ENCODE measurements around the gene ERC2. TPM values are rescaled to one million over a fixed set of nuclear protein-coding genes. Genes with fewer than 3 reads are reported as not detected.

Gene ERC2
- total and polyA plus RNA-seq, 7 donors, result 0.52 to 5.7 (median 1.2) TPM; not detected in 2

DNA sequence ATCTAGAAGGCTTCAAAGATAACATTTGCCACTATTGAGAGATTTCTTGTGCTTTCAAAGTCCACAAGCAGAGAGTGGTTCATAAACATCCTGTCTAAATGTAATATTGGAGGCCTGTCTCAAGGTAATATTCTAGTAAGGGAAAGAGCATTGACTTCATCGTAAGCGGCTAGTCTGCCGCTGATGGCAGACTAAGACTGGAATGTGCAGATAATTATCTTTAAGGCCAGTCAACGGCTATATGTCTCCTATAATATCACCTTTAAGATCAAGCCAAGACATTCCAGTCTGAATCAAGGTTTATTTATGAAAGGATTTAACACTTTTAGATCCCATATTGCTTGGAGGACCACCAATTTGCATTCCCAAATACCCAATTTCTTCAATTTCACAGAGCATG lies 557.0 kb downstream of the ERC2 start:
- intact Hi-C loops (cut with DNase I), result no loop called here
- no peak overlapping the region for H3K4me3 ChIP-seq
- H3K9me3 ChIP-seq, result no peaks in the 10 kb centered on the region
- 84 to 91% methylated on average over 4 of the region's 4 CpGs for WGBS, 2 donors
- H3K27me3 ChIP-seq, result no peaks in the 10 kb centered on the region
- no peak for DNase-seq
- no peaks in the 10 kb centered on the region for H3K4me1 ChIP-seq
- H3K36me3 ChIP-seq, result no peaks in the 10 kb centered on the region
- no peak overlapping the region for H3K27ac ChIP-seq
- TF ChIP-seq, protein P1, sequence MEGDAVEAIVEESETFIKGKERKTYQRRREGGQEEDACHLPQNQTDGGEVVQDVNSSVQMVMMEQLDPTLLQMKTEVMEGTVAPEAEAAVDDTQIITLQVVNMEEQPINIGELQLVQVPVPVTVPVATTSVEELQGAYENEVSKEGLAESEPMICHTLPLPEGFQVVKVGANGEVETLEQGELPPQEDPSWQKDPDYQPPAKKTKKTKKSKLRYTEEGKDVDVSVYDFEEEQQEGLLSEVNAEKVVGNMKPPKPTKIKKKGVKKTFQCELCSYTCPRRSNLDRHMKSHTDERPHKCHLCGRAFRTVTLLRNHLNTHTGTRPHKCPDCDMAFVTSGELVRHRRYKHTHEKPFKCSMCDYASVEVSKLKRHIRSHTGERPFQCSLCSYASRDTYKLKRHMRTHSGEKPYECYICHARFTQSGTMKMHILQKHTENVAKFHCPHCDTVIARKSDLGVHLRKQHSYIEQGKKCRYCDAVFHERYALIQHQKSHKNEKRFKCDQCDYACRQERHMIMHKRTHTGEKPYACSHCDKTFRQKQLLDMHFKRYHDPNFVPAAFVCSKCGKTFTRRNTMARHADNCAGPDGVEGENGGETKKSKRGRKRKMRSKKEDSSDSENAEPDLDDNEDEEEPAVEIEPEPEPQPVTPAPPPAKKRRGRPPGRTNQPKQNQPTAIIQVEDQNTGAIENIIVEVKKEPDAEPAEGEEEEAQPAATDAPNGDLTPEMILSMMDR (IDR thresholded peaks at IDR 0.05), result no peak
- no peak for TF ChIP-seq POLR2A (IDR thresholded peaks at IDR 0.05)
- TF ChIP-seq POLR2AphosphoS5 (IDR thresholded peaks at IDR 0.05), result no peak
- TF ChIP-seq EP300 (IDR thresholded peaks at IDR 0.05), result no peak

DNA sequence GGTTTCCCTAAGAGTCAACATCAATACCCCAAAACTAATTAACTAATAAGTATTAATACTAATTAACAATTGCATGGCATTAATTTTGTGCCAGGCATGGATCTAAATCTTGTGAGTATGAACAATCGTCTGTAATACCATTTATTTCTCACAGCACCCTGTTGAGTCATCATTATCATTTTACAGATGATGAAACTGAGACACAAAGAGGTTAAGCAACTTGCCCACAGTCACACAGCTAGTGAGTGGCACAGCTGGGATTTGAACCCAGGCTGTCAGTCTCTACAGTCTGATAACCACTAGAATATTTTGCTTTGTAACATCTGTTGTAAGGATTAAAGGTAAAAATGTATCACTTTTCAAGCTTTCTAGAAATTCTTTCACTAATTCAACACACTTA lies 557.7 kb downstream of the ERC2 start:
- Histone ChIP-seq H3K4me3 (no peak overlapping the region), H3K4me1 (no peaks in the 10 kb centered on the region), H3K27me3 (no peaks in the 10 kb centered on the region), H3K36me3 (no peaks in the 10 kb centered on the region), H3K27ac (no peak overlapping the region), H3K9me3 (no peaks in the 10 kb centered on the region)
- DNase-seq, result no peak
- 64 to 76% methylated on average over 1 of the region's 1 CpG for WGBS, 2 donors
- intact Hi-C loops (cut with DNase I), result no loop called here
- TF ChIP-seq POLR2A (IDR thresholded peaks at IDR 0.05), result no peak
- TF ChIP-seq EP300 (IDR thresholded peaks at IDR 0.05), result no peak
- TF ChIP-seq POLR2AphosphoS5 (IDR thresholded peaks at IDR 0.05), result no peak
- TF ChIP-seq, protein P1 (IDR thresholded peaks at IDR 0.05), result no peak

DNA sequence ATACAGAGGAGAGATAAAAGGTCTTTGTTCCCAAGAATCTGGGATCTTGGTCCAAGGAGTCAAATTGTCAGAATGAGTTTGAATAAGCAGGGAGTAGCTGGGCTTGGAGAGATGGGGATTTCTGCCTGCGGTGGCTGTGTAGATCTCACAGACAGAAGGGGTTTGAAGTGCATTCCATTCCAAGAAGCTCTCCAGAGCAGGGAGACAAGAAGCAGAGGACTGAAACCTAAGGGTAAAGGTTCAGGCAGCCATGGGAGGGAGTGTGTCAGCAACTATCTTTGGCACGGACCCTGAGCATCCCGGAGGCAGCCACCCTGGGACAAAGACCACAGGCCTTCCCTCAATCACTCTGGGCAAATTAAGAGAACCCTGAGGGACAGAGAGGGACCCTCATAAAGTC lies 558.9 kb downstream of the ERC2 start:
- Histone ChIP-seq H3K4me1 (no peaks in the 10 kb centered on the region), H3K4me3 (no peak overlapping the region), H3K27me3 (no peaks in the 10 kb centered on the region), H3K27ac (no peak overlapping the region), H3K9me3 (no peaks in the 10 kb centered on the region), H3K36me3 (no peaks in the 10 kb centered on the region)
- TF ChIP-seq EP300 (IDR thresholded peaks at IDR 0.05) (no peak), POLR2A (IDR thresholded peaks at IDR 0.05) (no peak), POLR2AphosphoS5 (IDR thresholded peaks at IDR 0.05) (no peak)
- TF ChIP-seq, protein P1 (IDR thresholded peaks at IDR 0.05), result no peak
- no peak for DNase-seq
- WGBS, 2 donors, result 91 to 94% methylated on average over 3 of the region's 3 CpGs
- intact Hi-C loops (cut with DNase I), result no loop called here

DNA sequence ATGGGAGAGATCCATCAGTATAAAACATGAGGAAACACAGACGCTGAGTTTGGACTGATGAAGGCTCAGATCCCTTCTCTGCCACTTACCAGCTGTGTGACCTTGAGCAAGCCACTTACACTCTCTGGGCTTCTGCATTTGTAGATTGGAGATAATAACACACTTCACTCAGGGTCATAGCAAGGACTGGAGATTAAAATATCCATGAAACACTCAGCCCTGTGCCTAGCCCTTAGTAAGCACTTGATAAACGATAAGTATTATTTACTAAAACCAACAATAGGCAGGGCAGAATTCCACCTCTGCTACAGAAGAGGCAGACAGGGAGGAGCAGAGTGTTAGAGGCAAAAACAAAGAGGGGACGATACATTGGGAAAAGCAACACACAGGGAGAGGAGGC lies 560.7 kb downstream of the ERC2 start:
- Histone ChIP-seq H3K27ac (no peak overlapping the region), H3K4me3 (no peak overlapping the region), H3K9me3 (no peaks in the 10 kb centered on the region), H3K27me3 (no peaks in the 10 kb centered on the region), H3K4me1 (peaks cover 0 to 8% (median 1%) of the 10 kb centered on the region in 4 donors), H3K36me3 (no peaks in the 10 kb centered on the region)
- intact Hi-C loops (cut with DNase I), result no loop called here
- 86 to 88% methylated on average over 3 of the region's 3 CpGs for WGBS, 2 donors
- TF ChIP-seq POLR2A (IDR thresholded peaks at IDR 0.05) (no peak), EP300 (IDR thresholded peaks at IDR 0.05) (no peak), POLR2AphosphoS5 (IDR thresholded peaks at IDR 0.05) (no peak)
- TF ChIP-seq, protein P1 (IDR thresholded peaks at IDR 0.05), result no peak
- DNase-seq, result no peak

DNA sequence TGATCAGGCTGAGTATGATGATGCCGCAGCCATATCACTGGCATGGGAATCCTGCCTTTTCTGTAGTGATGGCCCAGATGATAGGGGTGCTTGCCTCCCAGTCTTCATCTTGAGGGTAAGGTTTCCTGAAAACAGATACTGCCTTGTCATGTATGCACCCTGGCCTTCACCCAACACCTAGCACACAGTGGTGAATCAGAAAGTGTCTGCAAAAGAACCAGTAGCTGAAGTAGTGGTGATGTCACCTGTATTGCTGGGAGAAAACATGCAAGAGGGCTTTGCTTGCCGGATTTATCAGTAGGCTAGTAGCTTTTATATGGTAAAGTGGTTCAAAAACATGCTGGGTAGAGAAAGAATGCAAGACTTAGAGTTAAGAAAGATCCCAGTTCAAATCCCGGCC lies 561.4 kb downstream of the ERC2 start:
- peaks cover 0 to 8% (median 1%) of the 10 kb centered on the region in 4 donors for H3K4me1 ChIP-seq
- H3K9me3 ChIP-seq, result no peaks in the 10 kb centered on the region
- WGBS, 2 donors, result 92 to 93% methylated on average over 3 of the region's 3 CpGs
- intact Hi-C loops (cut with DNase I), result no loop called here
- DNase-seq, result no peak
- TF ChIP-seq POLR2AphosphoS5 (IDR thresholded peaks at IDR 0.05), result no peak
- TF ChIP-seq POLR2A (IDR thresholded peaks at IDR 0.05), result no peak
- TF ChIP-seq, protein P1 (IDR thresholded peaks at IDR 0.05), result no peak
- no peak for TF ChIP-seq EP300 (IDR thresholded peaks at IDR 0.05)
- no peak overlapping the region for H3K27ac ChIP-seq
- H3K27me3 ChIP-seq, result no peaks in the 10 kb centered on the region
- no peak overlapping the region for H3K4me3 ChIP-seq
- H3K36me3 ChIP-seq, result no peaks in the 10 kb centered on the region
